ENCODE data around the gene COL4A2. TPM values are rescaled to one million over a fixed set of nuclear protein-coding genes. Genes with fewer than 3 reads are reported as not detected.

The COL4A2 gene
- total RNA-seq, 1 donor from 2014 or later = 273 TPM

- H3K27ac ChIP-seq = peak overlapping the region; percentile 24
- DNase-seq = no peak
- intact Hi-C loops (cut with DNase I) = no loop called here
- H3K4me3 ChIP-seq = no peak overlapping the region
- no peaks in the 10 kb centered on the region for H3K27me3 ChIP-seq
- no peak for ATAC-seq
- no peaks in the 10 kb centered on the region for H3K36me3 ChIP-seq
- peaks cover 37% of the 10 kb centered on the region for H3K4me1 ChIP-seq
- no peaks in the 10 kb centered on the region for H3K9me3 ChIP-seq
- TF ChIP-seq, protein P1, sequence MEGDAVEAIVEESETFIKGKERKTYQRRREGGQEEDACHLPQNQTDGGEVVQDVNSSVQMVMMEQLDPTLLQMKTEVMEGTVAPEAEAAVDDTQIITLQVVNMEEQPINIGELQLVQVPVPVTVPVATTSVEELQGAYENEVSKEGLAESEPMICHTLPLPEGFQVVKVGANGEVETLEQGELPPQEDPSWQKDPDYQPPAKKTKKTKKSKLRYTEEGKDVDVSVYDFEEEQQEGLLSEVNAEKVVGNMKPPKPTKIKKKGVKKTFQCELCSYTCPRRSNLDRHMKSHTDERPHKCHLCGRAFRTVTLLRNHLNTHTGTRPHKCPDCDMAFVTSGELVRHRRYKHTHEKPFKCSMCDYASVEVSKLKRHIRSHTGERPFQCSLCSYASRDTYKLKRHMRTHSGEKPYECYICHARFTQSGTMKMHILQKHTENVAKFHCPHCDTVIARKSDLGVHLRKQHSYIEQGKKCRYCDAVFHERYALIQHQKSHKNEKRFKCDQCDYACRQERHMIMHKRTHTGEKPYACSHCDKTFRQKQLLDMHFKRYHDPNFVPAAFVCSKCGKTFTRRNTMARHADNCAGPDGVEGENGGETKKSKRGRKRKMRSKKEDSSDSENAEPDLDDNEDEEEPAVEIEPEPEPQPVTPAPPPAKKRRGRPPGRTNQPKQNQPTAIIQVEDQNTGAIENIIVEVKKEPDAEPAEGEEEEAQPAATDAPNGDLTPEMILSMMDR (IDR thresholded peaks at IDR 0.05) = no peak
These were observed 100.4 kb downstream of the COL4A2 start for GRCh38 chr13:110407531-110407930.

DNA sequence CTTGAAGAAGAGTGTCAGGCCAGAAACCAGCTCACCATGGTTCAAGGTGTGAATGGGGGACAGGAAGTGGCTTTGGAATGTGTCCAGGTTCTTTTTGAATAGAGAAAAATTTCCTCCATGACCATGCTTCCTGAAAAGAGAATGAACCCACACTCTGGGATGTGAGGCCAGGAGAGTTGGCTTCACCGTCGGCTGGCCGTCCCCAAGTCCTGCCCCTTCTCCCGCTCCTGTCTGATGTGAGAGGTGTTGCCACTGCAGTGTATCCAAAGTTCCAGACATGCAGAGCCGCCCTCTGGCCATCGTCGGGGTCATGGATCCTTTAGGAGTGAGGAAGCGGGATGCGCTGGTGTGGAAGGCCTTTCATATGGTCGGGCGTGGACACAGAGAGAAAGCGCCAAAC is 101.2 kb downstream of the COL4A2 start:
- H3K4me3 ChIP-seq = no peak overlapping the region
- no peaks in the 10 kb centered on the region for H3K27me3 ChIP-seq
- H3K4me1 ChIP-seq = peaks cover 42% of the 10 kb centered on the region
- intact Hi-C loops (cut with DNase I) = no loop called here
- H3K36me3 ChIP-seq = no peaks in the 10 kb centered on the region
- ATAC-seq = no peak
- no peak for DNase-seq
- H3K27ac ChIP-seq = peak overlapping the region; percentile 21
- TF ChIP-seq, protein P1 (IDR thresholded peaks at IDR 0.05) = no peak
- no peaks in the 10 kb centered on the region for H3K9me3 ChIP-seq

GRCh38 chr13:110409581-110409992 is 102.5 kb downstream of the COL4A2 start:
- H3K27me3 ChIP-seq = no peaks in the 10 kb centered on the region
- no peak for ATAC-seq
- no peak overlapping the region for H3K4me3 ChIP-seq
- H3K27ac ChIP-seq = peak overlapping the region; percentile 12
- H3K36me3 ChIP-seq = no peaks in the 10 kb centered on the region
- no peaks in the 10 kb centered on the region for H3K9me3 ChIP-seq
- intact Hi-C loops (cut with DNase I) = no loop called here
- TF ChIP-seq, protein P1 (IDR thresholded peaks at IDR 0.05) = no peak
- DNase-seq = no peak
- peaks cover 42% of the 10 kb centered on the region for H3K4me1 ChIP-seq

- intact Hi-C loops (cut with DNase I) = loop anchor here (10.0 kb wide), 1 partner anchor 185 kb away; no protein-coding TSS in a partner anchor
- ATAC-seq (no peak), DNase-seq (no peak)
- Histone ChIP-seq H3K4me1 (peaks cover 42% of the 10 kb centered on the region), H3K27me3 (no peaks in the 10 kb centered on the region), H3K27ac (peak overlapping the region; percentile 12), H3K4me3 (no peak overlapping the region), H3K9me3 (no peaks in the 10 kb centered on the region), H3K36me3 (no peaks in the 10 kb centered on the region)
- TF ChIP-seq, protein P1 (IDR thresholded peaks at IDR 0.05) = no peak
These were observed 102.9 kb downstream of the COL4A2 start for GRCh38 chr13:110410000-110410399.

DNA sequence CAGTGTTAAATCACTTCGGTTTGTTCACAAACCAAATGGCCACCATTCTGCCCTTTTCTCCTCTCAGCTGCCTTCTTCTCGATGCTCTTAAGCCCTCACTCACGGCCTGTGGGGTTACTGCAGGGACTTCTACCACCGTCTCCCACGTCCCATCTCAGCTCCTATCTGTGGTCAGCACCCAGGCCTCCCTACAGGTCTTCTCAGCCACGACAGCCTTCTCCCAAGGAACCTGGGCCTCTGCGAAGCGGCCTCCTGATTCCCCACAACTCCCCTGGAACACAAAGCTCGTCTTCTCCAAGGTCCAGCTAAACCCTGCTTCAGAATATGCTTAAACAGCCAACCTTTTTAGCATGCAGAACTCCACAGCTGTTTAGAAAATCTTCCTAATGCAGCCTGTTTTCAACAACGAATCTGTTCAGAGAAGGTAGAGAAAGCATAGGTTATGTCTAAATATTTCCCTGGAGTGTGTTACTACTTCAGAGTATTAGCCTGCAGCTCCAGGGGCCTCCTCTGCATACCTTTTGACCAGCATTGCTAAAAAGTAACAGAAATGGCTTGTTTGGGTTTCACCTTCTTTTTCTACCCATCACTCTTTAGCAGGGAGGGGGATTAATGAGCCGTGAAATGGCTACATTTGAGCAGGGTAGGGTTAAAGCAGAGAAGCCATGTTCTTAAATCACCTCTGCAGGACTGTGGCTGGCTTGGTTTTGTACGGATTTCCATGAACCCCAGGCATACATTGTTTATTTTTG is 104.0 kb downstream of the COL4A2 start:
- Histone ChIP-seq H3K27ac (peak overlapping the region; percentile 38), H3K36me3 (no peaks in the 10 kb centered on the region), H3K27me3 (no peaks in the 10 kb centered on the region), H3K4me3 (no peak overlapping the region), H3K4me1 (peaks cover 48% of the 10 kb centered on the region), H3K9me3 (no peaks in the 10 kb centered on the region)
- TF ChIP-seq, protein P1 (IDR thresholded peaks at IDR 0.05) = no peak
- intact Hi-C loops (cut with DNase I) = loop anchor here (10.0 kb wide), 1 partner anchor 186 kb away; no protein-coding TSS in a partner anchor
- DNase-seq = no peak
- ATAC-seq = no peak
